ENCODE results near the gene THG1L.
"Not testable (repeated sequence)": the region's sequence is repeated elsewhere in the genome, so short reads cannot be mapped to it uniquely, and the experiment has no call there.

Gene THG1L

GRCh38 chr5:157726607-157727006 lies 4.6 kb upstream of the THG1L start:
- not testable (repeated sequence) for H3K9me3 ChIP-seq (ENCODE audit: control insufficient read depth, low read length); H3K36me3 ChIP-seq (ENCODE audit: control insufficient read depth, insufficient read depth, low read length); DNase-seq; H3K27me3 ChIP-seq (replicated peaks; ENCODE audit: control insufficient read depth, insufficient read depth, low read length, poor library complexity, severe bottlenecking); H3K27ac ChIP-seq (ENCODE audit: insufficient read depth, low read length, poor library complexity, severe bottlenecking); H3K4me3 ChIP-seq (ENCODE audit: insufficient read depth, low read depth, low read length, poor library complexity, severe bottlenecking); H3K4me1 ChIP-seq (ENCODE audit: control insufficient read depth, insufficient read depth, low read length, poor library complexity, severe bottlenecking)

DNA sequence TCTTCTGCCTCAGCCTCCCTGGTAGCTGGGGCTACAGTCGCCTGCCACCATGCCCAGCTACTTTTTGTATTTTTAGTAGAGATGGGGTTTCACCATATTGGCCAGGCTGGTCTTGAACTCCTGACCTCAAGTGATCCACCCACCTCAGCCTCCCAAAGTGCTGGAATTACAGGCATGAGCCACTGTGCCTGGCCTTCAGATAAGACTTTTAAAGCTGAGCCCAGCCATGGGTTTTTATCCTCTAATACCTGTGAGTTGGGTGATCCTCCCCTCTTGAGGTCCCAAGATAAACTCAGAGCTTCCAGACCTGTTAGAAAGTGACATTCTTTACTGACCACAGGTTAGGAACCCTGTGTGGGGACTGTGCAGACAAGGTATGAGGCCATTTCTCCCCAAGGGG lies 3.4 kb upstream of the THG1L start:
- not testable (repeated sequence) for H3K4me1 ChIP-seq (ENCODE audit: control insufficient read depth, insufficient read depth, low read length, poor library complexity, severe bottlenecking); H3K36me3 ChIP-seq (ENCODE audit: control insufficient read depth, insufficient read depth, low read length); H3K4me3 ChIP-seq (ENCODE audit: insufficient read depth, low read depth, low read length, poor library complexity, severe bottlenecking); H3K27ac ChIP-seq (ENCODE audit: insufficient read depth, low read length, poor library complexity, severe bottlenecking); DNase-seq; H3K27me3 ChIP-seq (replicated peaks; ENCODE audit: control insufficient read depth, insufficient read depth, low read length, poor library complexity, severe bottlenecking); H3K9me3 ChIP-seq (ENCODE audit: control insufficient read depth, low read length)

GRCh38 chr5:157729858-157730257 lies 1.4 kb upstream of the THG1L start:
- H3K27ac ChIP-seq (ENCODE audit: insufficient read depth, low read length, poor library complexity, severe bottlenecking): no peak overlapping the region

GRCh38 chr5:157730900-157731271 lies 334 bp upstream of the THG1L start:
- DNase-seq: no peak
- Histone ChIP-seq H3K27me3 (replicated peaks; ENCODE audit: control insufficient read depth, insufficient read depth, low read length, poor library complexity, severe bottlenecking) (no peaks in the 10 kb centered on the region), H3K9me3 (ENCODE audit: control insufficient read depth, low read length) (no peaks in the 10 kb centered on the region), H3K36me3 (ENCODE audit: control insufficient read depth, insufficient read depth, low read length) (peaks cover 9% of the 10 kb centered on the region), H3K27ac (ENCODE audit: insufficient read depth, low read length, poor library complexity, severe bottlenecking) (peak overlapping the region; percentile 85), H3K4me1 (ENCODE audit: control insufficient read depth, insufficient read depth, low read length, poor library complexity, severe bottlenecking) (peaks cover 6% of the 10 kb centered on the region), H3K4me3 (ENCODE audit: insufficient read depth, low read depth, low read length, poor library complexity, severe bottlenecking) (peak overlapping the region; percentile 81)

More at GRCh38 chr5:157729858-157730257, 1.4 kb upstream of the THG1L start:
- H3K36me3 ChIP-seq (ENCODE audit: control insufficient read depth, insufficient read depth, low read length): peaks cover 4% of the 10 kb centered on the region
- DNase-seq: no peak
- H3K27me3 ChIP-seq (replicated peaks; ENCODE audit: control insufficient read depth, insufficient read depth, low read length, poor library complexity, severe bottlenecking): no peaks in the 10 kb centered on the region
- no peak overlapping the region for H3K4me3 ChIP-seq (ENCODE audit: insufficient read depth, low read depth, low read length, poor library complexity, severe bottlenecking)
- H3K4me1 ChIP-seq (ENCODE audit: control insufficient read depth, insufficient read depth, low read length, poor library complexity, severe bottlenecking): peaks cover 6% of the 10 kb centered on the region
- no peaks in the 10 kb centered on the region for H3K9me3 ChIP-seq (ENCODE audit: control insufficient read depth, low read length)

DNA sequence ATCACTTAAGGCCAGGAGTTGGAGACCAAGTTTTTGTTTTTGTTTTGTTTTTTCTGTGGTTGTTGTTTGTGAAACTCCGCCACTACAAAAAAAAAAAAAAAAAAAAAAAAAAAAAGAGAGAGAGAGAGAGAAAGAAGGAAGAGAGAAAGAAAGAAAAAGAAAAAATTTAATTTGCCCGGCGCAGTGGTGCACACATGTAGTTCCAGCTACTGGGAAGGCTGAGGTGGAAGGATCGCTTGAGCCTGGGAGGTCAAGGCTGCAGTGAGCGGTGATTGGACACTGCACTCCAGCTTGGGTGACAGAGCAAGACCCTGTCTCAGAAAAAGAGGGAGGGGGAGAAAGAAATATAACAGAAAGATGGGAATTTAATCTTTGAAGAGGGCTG lies 902 bp downstream of the THG1L start:
- H3K27ac ChIP-seq (ENCODE audit: insufficient read depth, low read length, poor library complexity, severe bottlenecking): peak overlapping the region; percentile 85
- H3K4me1 ChIP-seq (ENCODE audit: control insufficient read depth, insufficient read depth, low read length, poor library complexity, severe bottlenecking): peaks cover 6% of the 10 kb centered on the region
- no peak for DNase-seq
- peaks cover 11% of the 10 kb centered on the region for H3K36me3 ChIP-seq (ENCODE audit: control insufficient read depth, insufficient read depth, low read length)
- no peaks in the 10 kb centered on the region for H3K9me3 ChIP-seq (ENCODE audit: control insufficient read depth, low read length)
- H3K4me3 ChIP-seq (ENCODE audit: insufficient read depth, low read depth, low read length, poor library complexity, severe bottlenecking): no peak overlapping the region
- H3K27me3 ChIP-seq (replicated peaks; ENCODE audit: control insufficient read depth, insufficient read depth, low read length, poor library complexity, severe bottlenecking): no peaks in the 10 kb centered on the region

GRCh38 chr5:157732596-157733262 lies 1.5 kb downstream of the THG1L start:
- DNase-seq: no peak
- H3K27ac ChIP-seq (ENCODE audit: insufficient read depth, low read length, poor library complexity, severe bottlenecking): no peak overlapping the region
- no peak overlapping the region for H3K4me3 ChIP-seq (ENCODE audit: insufficient read depth, low read depth, low read length, poor library complexity, severe bottlenecking)
- peaks cover 6% of the 10 kb centered on the region for H3K4me1 ChIP-seq (ENCODE audit: control insufficient read depth, insufficient read depth, low read length, poor library complexity, severe bottlenecking)
- H3K36me3 ChIP-seq (ENCODE audit: control insufficient read depth, insufficient read depth, low read length): peaks cover 15% of the 10 kb centered on the region
- H3K27me3 ChIP-seq (replicated peaks; ENCODE audit: control insufficient read depth, insufficient read depth, low read length, poor library complexity, severe bottlenecking): no peaks in the 10 kb centered on the region
- H3K9me3 ChIP-seq (ENCODE audit: control insufficient read depth, low read length): no peaks in the 10 kb centered on the region

DNA sequence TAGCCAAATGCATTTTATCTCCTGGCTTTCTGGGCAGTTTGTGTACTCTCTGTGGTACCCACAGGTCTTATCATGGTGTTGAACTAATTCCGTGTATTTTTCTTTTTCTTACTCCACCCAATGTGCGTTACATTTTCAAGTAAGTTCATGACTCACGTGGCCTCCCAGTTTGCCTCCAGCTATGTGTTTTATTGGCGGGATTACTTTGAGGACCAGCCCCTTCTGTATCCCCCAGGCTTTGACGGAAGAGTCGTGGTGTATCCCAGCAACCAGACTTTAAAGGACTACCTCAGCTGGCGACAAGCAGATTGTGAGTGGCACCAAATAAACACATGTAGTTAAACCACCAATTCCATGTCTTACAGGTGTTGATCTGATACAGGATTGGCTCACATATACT lies 3.2 kb downstream of the THG1L start:
- no peaks in the 10 kb centered on the region for H3K27me3 ChIP-seq (replicated peaks; ENCODE audit: control insufficient read depth, insufficient read depth, low read length, poor library complexity, severe bottlenecking)

DNA sequence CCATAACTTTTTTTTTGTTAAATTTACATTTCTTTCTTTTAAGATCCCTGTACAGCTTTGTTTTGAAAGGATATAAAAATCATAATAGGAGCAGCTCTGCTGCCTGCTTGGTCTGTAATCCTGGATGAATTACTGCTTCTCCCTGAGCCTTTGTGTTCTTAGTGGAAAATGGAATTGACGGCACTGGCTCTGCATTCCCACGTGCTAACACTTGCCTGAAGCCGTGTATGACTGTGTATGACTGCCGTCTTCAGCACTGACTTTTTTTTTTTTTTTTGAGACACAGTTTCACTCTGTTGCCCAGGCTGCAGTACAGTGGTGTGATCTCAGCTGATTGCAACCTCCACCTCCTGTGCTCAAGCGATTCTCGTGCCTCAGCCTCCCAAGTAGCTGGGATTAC lies 4.8 kb downstream of the THG1L start:
- H3K4me3 ChIP-seq (ENCODE audit: insufficient read depth, low read depth, low read length, poor library complexity, severe bottlenecking): no peak overlapping the region
- H3K9me3 ChIP-seq (ENCODE audit: control insufficient read depth, low read length): no peaks in the 10 kb centered on the region
- peaks cover 2% of the 10 kb centered on the region for H3K4me1 ChIP-seq (ENCODE audit: control insufficient read depth, insufficient read depth, low read length, poor library complexity, severe bottlenecking)
- no peak overlapping the region for H3K27ac ChIP-seq (ENCODE audit: insufficient read depth, low read length, poor library complexity, severe bottlenecking)
- peaks cover 20% of the 10 kb centered on the region for H3K36me3 ChIP-seq (ENCODE audit: control insufficient read depth, insufficient read depth, low read length)
- no peak for DNase-seq
- H3K27me3 ChIP-seq (replicated peaks; ENCODE audit: control insufficient read depth, insufficient read depth, low read length, poor library complexity, severe bottlenecking): no peaks in the 10 kb centered on the region

More for the DNA sequence above, 3.2 kb downstream of the THG1L start:
- H3K4me1 ChIP-seq (ENCODE audit: control insufficient read depth, insufficient read depth, low read length, poor library complexity, severe bottlenecking): peaks cover 6% of the 10 kb centered on the region
- no peak overlapping the region for H3K27ac ChIP-seq (ENCODE audit: insufficient read depth, low read length, poor library complexity, severe bottlenecking)
- H3K9me3 ChIP-seq (ENCODE audit: control insufficient read depth, low read length): no peaks in the 10 kb centered on the region
- peaks cover 20% of the 10 kb centered on the region for H3K36me3 ChIP-seq (ENCODE audit: control insufficient read depth, insufficient read depth, low read length)
- no peak overlapping the region for H3K4me3 ChIP-seq (ENCODE audit: insufficient read depth, low read depth, low read length, poor library complexity, severe bottlenecking)
- no peak for DNase-seq

DNA sequence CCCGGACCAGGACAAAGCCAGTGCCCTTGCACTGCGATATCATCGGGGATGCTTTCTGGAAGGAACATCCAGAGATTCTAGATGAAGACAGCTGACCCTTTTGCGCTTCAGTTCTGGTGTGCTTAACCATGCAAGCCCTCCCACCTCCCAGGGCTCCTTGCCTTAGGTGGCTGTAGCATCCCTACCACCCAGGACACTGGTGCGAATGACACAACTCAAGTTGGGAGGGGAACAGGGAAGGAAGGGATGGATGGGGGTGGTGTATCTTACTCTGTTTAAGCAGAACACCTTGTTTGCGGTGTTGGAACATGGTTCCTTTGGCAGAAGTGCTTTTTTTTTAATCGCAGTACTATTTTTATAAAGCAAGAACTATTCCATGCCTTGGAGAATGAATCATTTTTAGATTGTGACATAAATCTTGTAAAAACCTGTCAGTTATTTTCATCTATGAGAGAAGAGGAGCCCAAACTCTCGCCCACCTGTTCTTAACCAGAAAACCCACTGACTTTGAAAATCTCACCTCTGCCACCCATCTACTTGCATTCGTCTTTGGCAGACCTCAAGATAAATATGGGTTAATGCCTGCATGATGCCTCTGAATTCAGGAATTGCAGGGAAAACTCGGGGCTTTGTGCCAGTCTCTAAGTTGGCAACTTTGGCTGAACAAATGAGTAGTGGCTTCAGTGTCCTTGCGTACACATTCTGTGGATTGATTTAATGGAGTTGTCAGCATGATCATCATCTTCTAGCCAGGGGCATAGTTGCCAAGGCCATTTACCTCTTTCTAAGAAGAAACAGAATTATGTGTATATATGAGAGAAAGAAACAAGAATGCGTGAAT lies 8.4 kb downstream of the THG1L start:
- H3K9me3 ChIP-seq (ENCODE audit: control insufficient read depth, low read length): no peaks in the 10 kb centered on the region
- no peak for DNase-seq
- no peaks in the 10 kb centered on the region for H3K27me3 ChIP-seq (replicated peaks; ENCODE audit: control insufficient read depth, insufficient read depth, low read length, poor library complexity, severe bottlenecking)
- H3K27ac ChIP-seq (ENCODE audit: insufficient read depth, low read length, poor library complexity, severe bottlenecking): no peak overlapping the region
- peaks cover 5% of the 10 kb centered on the region for H3K4me1 ChIP-seq (ENCODE audit: control insufficient read depth, insufficient read depth, low read length, poor library complexity, severe bottlenecking)
- peaks cover 16% of the 10 kb centered on the region for H3K36me3 ChIP-seq (ENCODE audit: control insufficient read depth, insufficient read depth, low read length)
- no peak overlapping the region for H3K4me3 ChIP-seq (ENCODE audit: insufficient read depth, low read depth, low read length, poor library complexity, severe bottlenecking)

GRCh38 chr5:157740229-157740610 lies 9.0 kb downstream of the THG1L start:
- H3K9me3 ChIP-seq (ENCODE audit: control insufficient read depth, low read length): no peaks in the 10 kb centered on the region
- H3K4me3 ChIP-seq (ENCODE audit: insufficient read depth, low read depth, low read length, poor library complexity, severe bottlenecking): no peak overlapping the region
- peaks cover 16% of the 10 kb centered on the region for H3K36me3 ChIP-seq (ENCODE audit: control insufficient read depth, insufficient read depth, low read length)
- peaks cover 8% of the 10 kb centered on the region for H3K4me1 ChIP-seq (ENCODE audit: control insufficient read depth, insufficient read depth, low read length, poor library complexity, severe bottlenecking)
- no peak overlapping the region for H3K27ac ChIP-seq (ENCODE audit: insufficient read depth, low read length, poor library complexity, severe bottlenecking)
- DNase-seq: no peak
- H3K27me3 ChIP-seq (replicated peaks; ENCODE audit: control insufficient read depth, insufficient read depth, low read length, poor library complexity, severe bottlenecking): no peaks in the 10 kb centered on the region

All from effector memory CD4-positive, alpha-beta T cell (primary cell).